Measurements from ENCODE around the gene MAN1C1. TPM values are rescaled to one million over a fixed set of nuclear protein-coding genes. Genes with fewer than 3 reads are reported as not detected.

Gene MAN1C1
- total RNA-seq, 1 donor from 2014 or later, result 9.4 TPM

DNA sequence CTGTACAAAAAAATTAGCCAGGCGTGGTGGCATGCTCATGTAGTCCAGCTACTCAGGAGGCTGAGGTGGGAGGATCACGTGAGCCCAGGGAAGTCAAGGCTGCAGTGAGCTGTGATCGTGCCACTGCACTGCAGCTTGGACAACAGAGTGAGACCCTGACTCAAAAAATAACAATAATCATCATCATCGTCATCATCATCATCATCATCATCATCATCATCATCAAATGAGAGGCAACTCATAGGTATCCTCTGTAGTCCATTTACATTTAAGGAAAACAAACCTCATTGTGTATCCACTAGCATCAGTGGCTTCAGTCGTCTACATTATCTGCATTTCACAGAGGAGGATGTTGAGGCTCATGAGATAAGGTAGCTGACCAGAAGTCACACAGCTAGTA lies 114.6 kb downstream of the MAN1C1 start:
- intact Hi-C loops (cut with micrococcal nuclease), result loop anchor here (5.0 kb wide), 1 partner anchor 34 kb away; no protein-coding TSS in a partner anchor

DNA sequence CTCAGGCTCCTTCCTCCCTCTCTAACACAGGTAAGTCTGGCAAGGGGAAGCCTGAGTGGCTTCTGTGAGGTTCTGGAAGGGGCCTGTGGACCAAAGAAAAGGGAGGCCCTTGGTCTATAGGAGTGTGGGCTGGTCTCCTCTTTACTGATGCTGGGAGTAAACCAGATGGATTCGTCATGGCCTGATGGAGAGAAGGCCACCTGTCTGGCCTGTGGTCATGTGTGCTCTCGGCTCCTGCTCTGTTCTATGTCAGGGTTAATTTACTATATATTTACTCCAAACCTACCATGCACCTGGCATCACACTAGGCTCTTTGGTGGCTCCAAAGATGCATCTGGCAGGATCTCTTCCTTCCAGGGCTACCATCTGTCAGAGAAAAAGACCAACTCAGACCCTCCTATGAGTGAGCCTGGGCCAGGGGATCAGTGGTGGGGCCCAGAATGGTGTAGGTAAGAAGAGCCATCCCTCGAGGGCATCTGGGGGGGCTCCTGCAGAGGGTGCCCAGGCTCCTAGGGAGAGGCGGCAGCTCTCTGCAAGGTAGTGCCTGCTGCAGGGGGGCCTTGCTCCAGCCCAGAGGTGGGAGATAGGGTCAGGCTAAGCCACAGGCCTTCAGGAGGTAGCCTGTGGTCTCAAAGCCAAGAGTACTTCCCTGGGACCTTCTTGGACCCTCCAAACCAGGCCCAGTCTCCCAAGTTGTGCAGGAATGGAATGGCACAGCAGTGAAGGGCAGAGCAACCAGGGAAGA lies 115.2 kb downstream of the MAN1C1 start:
- intact Hi-C loops (cut with micrococcal nuclease), result loop anchor here (5.0 kb wide), 1 partner anchor 34 kb away; no protein-coding TSS in a partner anchor

DNA sequence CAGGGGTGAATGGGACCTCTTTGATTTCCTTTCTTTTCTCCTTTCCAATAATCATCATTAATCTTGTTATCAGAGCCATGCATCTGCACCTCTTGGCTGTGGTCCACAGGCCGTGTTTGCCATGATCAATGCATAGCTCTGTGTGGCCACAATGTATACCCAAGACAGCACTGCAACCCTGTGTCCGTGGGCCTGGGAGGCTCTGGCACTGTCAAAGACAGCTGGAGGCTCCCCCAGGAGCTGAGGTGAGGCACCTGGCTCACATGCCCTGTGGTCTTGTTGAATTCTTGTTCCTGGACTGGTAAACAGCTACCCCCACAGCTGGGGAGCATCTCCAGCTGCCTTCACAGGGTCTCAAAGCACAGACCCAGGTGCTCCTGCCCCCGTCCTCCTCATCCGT lies 116.2 kb downstream of the MAN1C1 start:
- intact Hi-C loops (cut with micrococcal nuclease), result loop anchor here (5.0 kb wide), 1 partner anchor 36 kb away; no protein-coding TSS in a partner anchor

DNA sequence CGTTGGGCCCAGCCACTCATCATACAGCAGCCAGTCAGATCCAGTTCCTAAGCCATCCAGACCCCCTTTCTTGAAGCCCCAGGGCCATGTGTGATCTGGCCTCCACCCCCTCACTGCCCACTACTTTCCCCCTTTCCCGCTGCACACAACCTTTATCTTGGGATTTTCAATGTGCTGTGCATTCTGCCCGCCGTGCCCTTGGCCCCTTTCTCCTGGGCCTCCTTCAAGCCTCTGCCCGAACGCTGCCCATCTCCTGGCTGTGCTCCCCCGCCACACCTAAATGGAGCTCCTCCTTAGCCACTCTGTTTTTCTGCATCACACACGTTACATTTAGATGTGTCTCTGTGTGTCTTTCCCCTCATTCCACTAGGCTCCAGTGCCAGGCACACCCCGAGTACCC lies 116.7 kb downstream of the MAN1C1 start:
- intact Hi-C loops (cut with micrococcal nuclease), result loop anchor here (5.0 kb wide), 1 partner anchor 36 kb away; no protein-coding TSS in a partner anchor

DNA sequence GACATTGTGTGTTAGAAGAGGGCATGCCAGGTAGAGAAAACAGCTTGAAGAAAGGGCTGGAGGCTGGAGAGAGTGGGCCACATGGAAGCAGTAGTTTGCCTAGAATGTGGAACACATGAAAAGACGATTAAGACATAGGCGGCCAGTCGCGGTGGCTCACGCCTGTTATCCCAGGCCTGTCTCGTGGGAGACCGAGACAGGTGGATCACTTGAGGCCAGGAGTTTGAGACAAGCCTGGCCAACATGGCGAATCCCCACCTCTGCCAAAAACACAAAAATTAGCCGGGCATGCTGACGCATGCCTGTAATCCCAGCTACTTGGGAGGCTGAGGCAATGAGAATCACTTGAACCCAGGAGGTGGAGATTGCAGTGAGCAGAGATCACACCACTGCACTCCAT lies 118.4 kb downstream of the MAN1C1 start:
- intact Hi-C loops (cut with micrococcal nuclease), result loop anchor here (5.0 kb wide), 1 partner anchor 38 kb away; no protein-coding TSS in a partner anchor

DNA sequence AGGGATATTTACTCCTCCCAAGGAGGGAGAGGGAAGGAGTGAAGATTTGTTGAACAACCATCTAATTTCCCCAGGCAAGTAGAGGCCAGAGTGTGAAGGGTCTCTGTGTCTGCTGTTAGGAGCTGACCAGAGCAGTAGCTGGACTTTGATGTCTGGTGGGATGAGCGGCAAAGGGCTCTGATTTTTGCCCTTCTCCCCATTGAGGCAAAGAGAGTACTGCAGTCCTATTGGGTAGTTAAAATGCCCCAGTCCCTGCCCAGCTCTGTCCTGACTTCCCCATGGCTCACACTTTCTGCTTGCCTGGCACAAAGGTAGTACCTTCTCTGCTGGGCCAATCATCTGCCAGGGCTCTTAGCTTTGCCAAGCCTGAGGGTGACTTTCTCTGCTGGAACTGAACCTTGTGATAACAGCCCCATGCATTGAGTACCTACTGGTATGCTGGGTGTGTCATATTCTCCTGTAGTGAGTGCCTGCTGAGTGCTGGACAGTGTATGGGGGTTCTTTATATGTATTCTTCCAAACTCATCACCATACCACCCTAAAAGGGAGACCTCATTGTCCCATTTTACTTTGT lies 119.5 kb downstream of the MAN1C1 start:
- intact Hi-C loops (cut with micrococcal nuclease), result no loop called here

DNA sequence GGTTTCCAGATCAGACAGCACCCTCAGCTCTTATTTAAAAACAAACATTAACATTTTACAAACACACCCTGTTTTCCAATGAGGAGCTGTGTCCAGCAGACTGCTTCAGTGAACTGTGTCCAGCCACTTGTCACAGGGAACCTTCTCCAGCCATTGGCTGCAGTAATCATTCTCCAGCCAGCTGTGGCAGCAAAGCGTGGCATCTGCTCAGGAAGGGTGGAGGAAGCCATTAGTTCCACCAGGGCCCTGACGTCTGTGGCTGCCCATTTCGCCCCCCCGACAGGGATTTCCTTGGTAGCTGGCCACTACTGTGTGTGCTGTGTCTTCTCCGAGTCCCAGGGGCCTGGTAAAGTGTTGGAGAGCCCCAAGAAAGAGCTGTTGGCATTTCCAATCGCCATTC lies 120.5 kb downstream of the MAN1C1 start:
- intact Hi-C loops (cut with micrococcal nuclease), result no loop called here

DNA sequence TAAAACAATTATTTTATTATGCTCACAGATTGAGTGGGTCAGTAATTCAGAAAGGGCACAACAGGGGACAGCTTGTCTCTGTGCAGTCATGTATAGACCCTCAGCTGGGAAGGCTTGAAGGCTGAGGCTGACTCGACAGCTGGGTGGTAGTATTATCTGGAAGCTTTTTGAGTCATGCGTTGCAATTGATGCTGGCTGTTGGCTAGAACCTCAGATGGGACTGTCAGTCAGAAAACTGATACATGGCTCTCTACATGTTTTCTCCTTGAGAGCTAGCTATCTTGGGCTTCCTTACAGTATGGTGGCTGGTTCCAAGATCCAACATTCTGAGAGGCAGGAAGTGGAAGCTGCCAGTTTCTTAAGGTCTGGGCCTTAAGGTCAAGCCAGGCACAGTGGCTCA lies 121.9 kb downstream of the MAN1C1 start:
- intact Hi-C loops (cut with micrococcal nuclease), result no loop called here

DNA sequence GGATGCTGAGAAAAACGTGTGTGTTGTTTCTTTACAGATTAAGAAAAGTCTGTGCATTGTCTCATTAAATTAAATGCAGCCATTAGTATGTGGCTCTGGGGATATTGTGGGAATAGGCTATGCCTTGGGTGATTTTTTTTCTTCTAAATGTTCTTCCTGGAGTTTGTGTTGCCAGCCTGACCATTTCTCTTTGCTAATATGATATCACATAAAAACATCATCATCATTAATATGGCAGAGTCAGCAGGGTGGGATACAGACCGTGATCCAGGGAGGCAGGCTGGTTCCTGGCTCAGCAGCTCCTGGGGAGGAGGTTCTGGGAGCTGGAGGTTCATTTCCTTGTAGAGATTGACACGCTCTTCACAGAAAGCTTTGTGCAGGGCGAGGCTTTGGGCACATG lies 122.8 kb downstream of the MAN1C1 start:
- intact Hi-C loops (cut with micrococcal nuclease), result no loop called here

DNA sequence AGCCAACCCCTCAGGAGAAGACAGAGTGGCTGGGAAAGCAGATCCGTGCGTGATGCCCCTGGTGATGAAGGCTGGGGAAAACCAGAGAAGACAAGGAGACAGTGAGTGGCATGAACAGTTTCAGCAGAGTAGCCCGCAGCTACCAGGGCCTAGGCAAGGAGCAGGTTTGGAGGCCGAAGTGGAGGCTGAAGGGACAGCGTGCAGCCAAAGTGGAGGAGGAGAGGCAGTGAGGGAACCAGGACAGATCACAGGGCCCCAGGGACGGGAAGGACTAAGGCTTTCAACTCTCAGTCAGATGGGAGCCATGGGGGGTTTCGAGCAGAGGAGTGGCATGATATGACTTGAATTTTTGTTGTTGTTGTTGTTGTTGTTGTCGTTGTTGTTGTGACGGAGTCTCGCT lies 123.5 kb downstream of the MAN1C1 start:
- intact Hi-C loops (cut with micrococcal nuclease), result no loop called here

DNA sequence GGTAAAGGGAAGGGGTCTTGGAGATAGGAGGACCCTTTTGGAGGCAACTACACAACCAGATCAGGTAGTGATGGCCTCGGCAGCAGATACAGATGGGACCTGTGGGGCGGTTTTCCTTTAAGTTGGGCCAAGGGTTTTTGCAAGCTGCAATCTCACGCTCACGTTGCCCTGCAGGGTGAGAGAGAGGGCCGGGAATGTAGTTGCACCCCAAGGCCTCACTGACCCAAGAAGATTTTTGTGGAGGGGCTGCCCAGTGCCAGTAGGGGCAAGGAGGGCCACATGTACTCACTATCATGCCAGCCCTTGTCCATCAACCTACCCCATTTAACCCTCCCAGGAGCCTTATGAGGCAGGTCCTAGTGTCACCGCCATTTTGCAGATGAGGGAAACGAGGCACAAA lies 125.7 kb downstream of the MAN1C1 start:
- intact Hi-C loops (cut with micrococcal nuclease), result no loop called here

DNA sequence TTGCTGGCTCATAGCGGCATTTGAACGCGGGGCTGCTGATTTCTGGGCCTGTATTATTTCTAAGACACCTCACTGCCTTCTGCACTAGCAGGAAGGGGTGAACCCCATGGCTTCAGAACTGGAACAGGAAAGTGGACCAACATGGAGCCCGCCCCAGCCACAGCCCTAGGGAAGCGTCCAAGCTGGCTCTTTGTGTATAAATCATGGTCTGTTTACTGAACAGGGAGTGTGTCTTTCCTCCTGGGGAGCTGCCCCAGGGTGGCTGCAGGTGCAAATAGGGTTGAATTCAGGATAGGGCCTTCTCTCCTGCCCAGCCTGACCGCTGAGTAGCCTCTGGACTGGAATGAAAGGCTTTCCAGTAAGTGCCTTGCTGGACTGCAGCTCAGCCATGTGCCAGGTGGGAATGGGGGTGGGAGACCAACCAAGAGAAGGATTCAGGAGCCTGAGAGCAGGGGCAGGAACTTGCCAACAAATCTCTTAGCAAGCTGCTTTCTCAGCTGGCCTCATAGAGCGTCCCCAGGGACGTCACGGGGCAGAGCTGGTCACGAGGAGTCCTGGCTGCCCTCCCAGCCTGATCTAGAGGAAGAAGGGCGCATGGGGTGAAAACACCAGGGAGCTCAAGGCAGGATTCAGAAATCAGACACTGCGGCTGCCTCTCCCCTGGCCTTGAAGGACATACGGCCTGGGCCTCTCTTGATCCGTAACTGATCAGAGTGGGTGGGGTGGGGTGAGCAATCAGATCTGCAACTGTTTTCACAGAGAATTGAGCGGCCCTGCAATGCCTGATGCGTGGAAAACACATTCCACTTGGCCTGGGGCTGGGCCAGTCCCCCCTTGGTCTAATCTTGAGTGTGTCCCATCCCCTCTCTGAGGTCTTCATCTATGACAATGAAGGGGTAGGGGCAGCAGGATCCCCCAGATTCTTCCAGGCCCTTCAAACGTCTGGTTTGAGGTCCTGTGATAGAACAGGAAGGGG lies 126.9 kb downstream of the MAN1C1 start:
- intact Hi-C loops (cut with micrococcal nuclease), result no loop called here

DNA sequence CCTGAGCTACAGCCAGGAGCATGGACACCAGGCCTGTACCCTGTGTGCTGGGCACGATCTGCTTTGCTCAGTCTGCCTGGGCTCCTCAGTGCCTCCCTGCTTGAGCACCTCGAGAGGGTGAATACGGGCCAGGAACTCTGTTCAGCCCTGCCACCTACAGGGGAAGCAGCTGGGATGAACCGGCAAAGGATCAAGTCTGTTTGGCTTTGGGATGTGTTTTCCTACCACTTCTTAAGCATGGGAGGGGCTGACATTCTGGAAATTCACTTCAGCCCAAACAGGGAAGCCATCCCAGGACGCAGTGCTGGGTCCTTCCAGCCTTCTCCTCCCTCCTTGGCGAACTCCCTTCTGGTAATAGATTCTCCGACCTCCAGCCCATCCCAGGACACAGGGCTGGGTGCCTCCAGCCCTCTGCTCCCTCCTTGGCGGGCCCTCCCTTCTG lies 127.6 kb downstream of the MAN1C1 start:
- intact Hi-C loops (cut with micrococcal nuclease), result no loop called here

DNA sequence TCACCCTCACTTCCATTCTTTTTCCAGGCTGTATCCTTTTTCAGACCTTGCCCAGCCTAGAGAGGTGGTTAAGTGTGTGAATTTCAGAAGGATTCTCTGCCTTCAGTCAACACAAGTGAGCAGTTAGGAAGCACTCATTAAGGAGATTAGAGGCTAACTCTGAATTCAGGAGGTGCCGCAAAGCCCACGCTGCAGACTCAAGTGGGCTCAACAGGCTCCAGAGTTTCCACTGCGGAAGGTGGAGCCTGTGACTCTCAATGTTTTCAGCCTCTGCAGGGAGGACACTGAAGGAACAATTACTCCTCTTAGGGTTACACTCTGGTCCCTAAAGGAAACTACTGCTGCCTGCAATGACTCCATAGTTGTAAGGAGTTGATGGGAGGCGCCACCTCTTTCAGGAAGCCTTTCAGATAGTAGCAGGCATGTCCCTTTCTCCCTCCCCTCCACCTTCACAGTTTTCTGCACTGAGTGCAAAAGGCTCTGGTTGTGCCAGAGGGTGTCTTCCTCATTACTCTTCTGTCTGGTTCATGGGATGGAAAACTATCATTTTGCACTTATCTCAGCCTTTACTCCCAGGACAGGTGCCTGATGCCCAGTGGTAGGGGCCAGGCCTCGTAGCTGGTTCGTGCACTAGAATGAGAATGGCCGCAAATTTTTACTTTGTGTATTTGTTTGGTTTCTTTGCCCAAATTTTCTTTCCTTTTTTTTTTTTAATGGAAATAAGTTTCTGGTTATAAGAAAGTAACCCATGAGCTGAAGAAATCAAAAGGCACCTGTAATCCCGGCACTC lies 128.2 kb downstream of the MAN1C1 start:
- intact Hi-C loops (cut with micrococcal nuclease), result no loop called here

DNA sequence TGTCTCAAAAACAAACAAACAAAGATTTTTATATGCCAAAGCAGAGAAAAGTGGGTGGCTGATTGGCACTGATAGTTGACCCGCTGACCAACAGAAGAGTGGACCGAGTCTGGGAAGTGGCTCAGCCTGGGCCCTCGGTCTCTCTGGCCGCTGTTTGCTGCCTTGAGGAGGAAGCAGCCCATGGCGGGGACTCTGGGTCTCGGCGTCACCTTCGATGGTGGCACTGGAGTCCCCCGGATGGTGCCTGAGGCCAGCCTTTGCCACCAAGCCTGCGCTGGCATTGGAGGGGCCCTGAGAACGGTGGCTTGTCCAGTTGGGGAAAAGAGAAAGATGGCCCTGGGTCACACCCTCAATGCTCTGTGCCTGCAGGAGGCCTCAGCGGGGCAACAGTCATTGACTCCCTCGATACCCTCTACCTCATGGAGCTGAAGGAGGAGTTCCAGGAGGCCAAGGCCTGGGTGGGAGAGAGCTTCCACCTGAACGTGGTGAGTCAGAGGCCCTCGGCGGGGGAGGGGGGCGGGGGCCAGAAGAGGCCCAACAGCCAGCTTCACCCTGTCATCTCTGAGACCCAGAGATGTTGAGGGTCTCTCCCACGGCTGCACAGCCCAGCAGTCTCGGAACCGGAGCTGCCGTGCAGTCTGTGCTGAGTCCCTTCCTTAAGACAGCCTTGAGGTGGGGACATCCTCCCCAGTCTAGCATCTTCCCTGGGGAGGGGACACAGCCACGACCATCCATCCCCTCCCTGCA lies 129.9 kb downstream of the MAN1C1 start:
- intact Hi-C loops (cut with micrococcal nuclease), result no loop called here

DNA sequence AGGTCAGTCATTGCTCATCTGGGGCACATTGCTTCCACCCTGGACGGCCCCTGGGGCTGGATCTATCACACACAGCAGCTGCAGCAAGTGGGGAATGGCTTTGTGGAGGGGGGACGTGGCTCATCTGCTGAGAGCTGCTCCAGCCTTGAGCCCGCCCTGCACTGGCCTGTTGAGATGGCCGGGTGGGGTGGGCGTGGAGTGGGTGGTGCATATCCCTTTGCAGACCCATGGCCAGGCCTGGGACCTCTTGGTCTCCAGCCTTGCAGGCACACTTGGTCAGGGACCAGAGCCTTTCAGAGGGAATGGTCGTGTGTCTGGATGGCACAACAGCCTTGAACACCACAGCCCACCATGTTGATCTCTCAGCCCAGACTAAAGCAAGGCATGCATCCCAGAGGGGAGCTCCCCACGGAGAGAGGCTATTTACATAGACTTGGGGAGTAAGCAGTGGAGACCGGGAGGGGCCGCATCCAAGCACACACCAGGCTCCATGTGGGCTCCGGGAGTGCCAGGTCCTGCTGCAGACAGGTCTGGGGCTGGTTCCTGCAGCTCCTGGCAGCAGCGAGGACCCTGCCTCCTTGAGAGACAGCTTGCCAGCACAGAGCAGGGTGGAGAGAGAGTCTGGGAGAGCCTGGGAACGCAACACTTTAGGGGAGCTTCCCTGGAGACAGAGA lies 130.6 kb downstream of the MAN1C1 start:
- intact Hi-C loops (cut with micrococcal nuclease), result no loop called here

DNA sequence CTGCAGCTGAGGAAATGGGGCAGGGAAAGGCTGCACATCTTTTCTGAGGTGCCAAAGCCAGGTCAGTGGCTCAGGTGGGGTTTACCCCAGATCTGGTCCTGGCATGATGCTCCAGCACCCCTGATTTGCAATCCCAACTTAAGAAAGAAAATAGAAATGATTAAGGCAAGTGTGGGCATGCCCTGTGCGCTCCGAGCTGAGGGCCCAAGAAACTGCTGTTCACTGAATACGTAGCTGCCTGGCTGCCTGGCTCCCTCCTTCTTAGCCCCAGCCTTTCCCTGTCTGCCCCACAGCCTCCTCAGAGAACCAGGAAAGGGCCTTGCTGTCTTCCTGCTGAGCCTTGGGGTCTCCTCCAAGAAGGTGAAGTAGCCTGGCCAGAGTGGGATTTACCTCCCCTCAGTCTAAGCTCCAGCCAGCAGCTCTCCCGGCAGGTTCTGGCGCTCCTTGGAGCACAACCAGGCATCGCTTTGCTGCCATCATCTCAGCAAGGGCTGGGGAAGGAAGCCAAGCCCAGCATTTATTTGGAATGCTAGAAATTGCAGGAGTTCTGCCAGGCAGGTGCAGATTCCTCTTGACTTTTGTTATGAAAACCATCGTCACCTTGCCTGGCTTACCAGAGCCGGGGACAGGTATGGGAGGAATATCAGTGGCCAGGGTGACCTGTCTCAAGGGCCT lies 132.1 kb downstream of the MAN1C1 start:
- intact Hi-C loops (cut with micrococcal nuclease), result no loop called here

DNA sequence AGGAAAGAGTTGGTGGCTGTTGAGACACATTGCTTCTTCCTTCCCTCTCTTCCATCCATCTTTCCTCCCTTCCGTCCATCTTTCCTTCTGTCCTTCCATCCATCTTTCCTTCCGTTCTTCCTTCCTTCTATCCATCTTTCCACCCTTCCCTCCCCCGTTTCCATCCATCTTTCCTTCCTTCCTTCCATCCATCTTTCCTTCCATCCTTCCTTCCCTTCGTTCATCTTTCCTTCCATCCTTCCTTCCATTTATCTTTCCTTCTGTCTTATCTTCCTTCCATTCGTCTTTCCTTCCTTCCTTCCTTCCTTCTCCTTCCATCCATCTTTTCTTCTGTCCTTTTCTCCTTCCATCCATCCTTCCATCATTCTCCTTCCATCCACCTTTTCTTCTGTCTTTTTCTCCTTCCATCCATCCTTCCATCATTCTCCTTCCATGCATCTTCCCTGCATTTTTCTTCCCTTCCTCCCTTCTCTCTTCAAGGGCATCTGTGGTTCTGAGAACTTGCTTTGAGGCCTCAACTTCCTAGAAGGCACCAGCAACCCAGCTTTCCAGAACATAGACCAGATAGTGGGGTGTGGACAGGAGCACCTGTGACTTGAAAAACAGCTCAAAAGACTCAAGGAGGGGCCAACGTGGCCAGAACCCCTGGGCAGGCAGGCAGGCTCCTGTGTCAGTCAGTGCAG lies 134.5 kb downstream of the MAN1C1 start:
- intact Hi-C loops (cut with micrococcal nuclease), result no loop called here

Data from T-helper 1 cell treated with Interleukin-12 subunit alpha and Interleukin-12 subunit beta and Interleukin-4 antibody, amounts not matched to agents 30 ng/mL and 1 ng/mL, for 36 hours (primary cell).